Inferior parietal cortex (tissue), 1 donor: ENCODE measurements around the gene RNF26.
"Not testable (repeated sequence)": the region's sequence is repeated elsewhere in the genome, so short reads cannot be mapped to it uniquely, and the experiment has no call there.

Source experiments
- DNase-seq: peaks from one replicate; pipeline ENCODE4 v3.0.0-alpha.2; 2016; ENCODE audit errors: extremely low spot score

RNF26 gene

GRCh38 chr11:119371778-119372182, 37.5 kb downstream of the RNF26 start:
- peak; percentile 57 for DNase-seq

GRCh38 chr11:119372260-119373058, 38.1 kb downstream of the RNF26 start:
- no peak for DNase-seq

GRCh38 chr11:119373059-119373920, 39.0 kb downstream of the RNF26 start:
- no peak for DNase-seq

GRCh38 chr11:119373921-119374631, 39.7 kb downstream of the RNF26 start:
- peak; percentile 92 for DNase-seq

- no peak for DNase-seq
Observed at GRCh38 chr11:119374632-119375336, 40.5 kb downstream of the RNF26 start.

GRCh38 chr11:119375337-119376196, 41.2 kb downstream of the RNF26 start:
- peak; percentile 72 for DNase-seq

GRCh38 chr11:119376197-119376847, 42.0 kb downstream of the RNF26 start:
- DNase-seq: peak; percentile 90

GRCh38 chr11:119377112-119377901, 43.0 kb downstream of the RNF26 start:
- DNase-seq: no peak

GRCh38 chr11:119377961-119378667, 43.8 kb downstream of the RNF26 start:
- no peak for DNase-seq

GRCh38 chr11:119378851-119379465, 44.6 kb downstream of the RNF26 start:
- DNase-seq: no peak

GRCh38 chr11:119380160-119380826, 46.0 kb downstream of the RNF26 start:
- DNase-seq: no peak

GRCh38 chr11:119380827-119381180, 46.5 kb downstream of the RNF26 start:
- DNase-seq: no peak

- peak; percentile 98 for DNase-seq
Observed at GRCh38 chr11:119381181-119381988, 47.1 kb downstream of the RNF26 start, which contains the start of gene USP2. Gene USP2 (minus strand): TSS chr11:119381690. CDS start chr11:119373480, 8,210 bp downstream.

GRCh38 chr11:119382101-119382500, 47.8 kb downstream of the RNF26 start:
- no peak for DNase-seq

- not testable (repeated sequence) for DNase-seq
Observed at GRCh38 chr11:119382513-119382912, 48.2 kb downstream of the RNF26 start.

- no peak for DNase-seq
Observed at GRCh38 chr11:119384332-119384731, 50.0 kb downstream of the RNF26 start.
